ENCODE measurements around the gene NVL.

NVL gene

DNA sequence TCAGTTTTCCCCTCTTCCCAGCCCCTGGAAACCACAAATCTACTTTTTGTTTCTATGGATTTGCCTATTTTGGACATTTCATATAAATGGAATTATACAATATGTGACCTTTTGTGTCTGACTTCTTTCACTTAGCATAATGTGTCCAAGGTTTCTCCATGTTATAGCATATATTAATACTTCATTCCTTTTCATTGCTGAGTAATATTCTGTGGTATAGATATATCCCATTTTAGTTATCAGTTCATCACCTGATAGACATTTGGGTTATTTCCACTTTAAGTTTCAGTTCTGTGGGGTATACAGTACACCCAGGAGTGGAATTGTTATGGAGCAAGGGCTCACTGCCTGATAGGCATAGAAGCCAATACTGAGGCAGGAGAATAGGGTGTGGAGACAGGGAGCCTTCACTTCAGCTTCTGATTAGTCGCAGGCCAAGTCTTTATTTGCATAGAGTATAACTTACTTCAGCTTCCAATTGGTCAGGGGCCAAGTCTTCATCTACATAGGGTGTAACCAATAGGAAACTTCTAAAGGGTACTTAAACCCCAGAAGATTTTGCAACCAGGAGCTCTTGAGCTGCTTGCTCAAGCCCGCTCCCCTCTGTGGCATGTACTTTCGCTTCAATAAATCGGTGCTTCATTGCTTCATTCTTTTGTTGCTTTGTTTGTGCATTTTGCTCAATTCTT lies 8.3 kb upstream of the NVL start:
- TF ChIP-seq EGR1 (IDR thresholded peaks at IDR 0.05) (no peak), CEBPB (IDR thresholded peaks at IDR 0.05) (peak; percentile 32; the same call in 1 of the 2 replicates)

DNA sequence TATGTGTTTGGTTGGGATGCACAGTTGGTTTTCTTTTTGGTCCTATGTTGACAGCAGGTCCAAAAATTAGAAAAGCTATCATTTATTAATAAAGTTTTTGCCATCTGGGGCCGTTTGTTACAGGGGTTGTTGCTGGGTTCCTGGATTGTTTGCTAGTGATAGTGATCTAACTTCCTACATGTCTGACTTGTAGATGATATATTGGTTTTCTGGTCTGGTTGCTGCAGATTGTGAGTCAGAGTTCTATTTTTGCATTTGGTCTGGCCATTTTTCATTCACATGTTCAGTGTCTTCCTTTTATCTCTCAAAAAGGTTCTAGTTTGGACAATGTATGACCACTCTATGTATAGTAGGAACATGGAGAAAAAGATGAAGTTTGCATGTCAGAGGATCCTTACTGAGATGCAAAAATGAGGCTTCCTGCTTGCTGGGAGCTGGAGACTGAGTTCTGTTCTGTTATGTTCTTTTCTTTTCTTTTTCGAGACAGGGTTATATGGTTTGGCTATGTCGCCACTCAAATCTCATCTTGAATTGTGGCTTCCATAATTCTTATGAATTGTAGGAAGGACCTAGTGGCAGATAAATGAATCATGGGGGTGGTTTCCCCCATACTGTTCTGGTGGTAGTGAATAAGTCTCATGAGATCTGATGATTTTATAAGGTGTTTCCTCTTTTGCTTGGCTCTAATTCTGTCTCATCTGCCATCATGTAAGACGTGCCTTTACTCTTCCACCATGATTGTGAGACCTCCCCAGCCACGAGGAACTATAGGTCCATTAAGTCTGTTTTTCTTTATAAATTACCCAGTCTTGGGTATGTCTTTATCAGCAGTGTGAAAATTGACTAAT lies 4.2 kb upstream of the NVL start:
- no peak for TF ChIP-seq RAD21 (IDR thresholded peaks at IDR 0.05; ENCODE audit: low read depth)
- TF ChIP-seq, protein P1, sequence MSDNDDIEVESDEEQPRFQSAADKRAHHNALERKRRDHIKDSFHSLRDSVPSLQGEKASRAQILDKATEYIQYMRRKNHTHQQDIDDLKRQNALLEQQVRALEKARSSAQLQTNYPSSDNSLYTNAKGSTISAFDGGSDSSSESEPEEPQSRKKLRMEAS (IDR thresholded peaks at IDR 0.05) = no peak
- no peak for TF ChIP-seq ZBTB7A (IDR thresholded peaks at IDR 0.05; ENCODE audit: low read depth)
- TF ChIP-seq, protein P2, sequence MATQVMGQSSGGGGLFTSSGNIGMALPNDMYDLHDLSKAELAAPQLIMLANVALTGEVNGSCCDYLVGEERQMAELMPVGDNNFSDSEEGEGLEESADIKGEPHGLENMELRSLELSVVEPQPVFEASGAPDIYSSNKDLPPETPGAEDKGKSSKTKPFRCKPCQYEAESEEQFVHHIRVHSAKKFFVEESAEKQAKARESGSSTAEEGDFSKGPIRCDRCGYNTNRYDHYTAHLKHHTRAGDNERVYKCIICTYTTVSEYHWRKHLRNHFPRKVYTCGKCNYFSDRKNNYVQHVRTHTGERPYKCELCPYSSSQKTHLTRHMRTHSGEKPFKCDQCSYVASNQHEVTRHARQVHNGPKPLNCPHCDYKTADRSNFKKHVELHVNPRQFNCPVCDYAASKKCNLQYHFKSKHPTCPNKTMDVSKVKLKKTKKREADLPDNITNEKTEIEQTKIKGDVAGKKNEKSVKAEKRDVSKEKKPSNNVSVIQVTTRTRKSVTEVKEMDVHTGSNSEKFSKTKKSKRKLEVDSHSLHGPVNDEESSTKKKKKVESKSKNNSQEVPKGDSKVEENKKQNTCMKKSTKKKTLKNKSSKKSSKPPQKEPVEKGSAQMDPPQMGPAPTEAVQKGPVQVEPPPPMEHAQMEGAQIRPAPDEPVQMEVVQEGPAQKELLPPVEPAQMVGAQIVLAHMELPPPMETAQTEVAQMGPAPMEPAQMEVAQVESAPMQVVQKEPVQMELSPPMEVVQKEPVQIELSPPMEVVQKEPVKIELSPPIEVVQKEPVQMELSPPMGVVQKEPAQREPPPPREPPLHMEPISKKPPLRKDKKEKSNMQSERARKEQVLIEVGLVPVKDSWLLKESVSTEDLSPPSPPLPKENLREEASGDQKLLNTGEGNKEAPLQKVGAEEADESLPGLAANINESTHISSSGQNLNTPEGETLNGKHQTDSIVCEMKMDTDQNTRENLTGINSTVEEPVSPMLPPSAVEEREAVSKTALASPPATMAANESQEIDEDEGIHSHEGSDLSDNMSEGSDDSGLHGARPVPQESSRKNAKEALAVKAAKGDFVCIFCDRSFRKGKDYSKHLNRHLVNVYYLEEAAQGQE (IDR thresholded peaks at IDR 0.05; ENCODE audit: low read depth) = no peak
- TF ChIP-seq, protein P3, sequence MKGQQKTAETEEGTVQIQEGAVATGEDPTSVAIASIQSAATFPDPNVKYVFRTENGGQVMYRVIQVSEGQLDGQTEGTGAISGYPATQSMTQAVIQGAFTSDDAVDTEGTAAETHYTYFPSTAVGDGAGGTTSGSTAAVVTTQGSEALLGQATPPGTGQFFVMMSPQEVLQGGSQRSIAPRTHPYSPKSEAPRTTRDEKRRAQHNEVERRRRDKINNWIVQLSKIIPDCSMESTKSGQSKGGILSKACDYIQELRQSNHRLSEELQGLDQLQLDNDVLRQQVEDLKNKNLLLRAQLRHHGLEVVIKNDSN (IDR thresholded peaks at IDR 0.05) = no peak
- TF ChIP-seq CEBPB (IDR thresholded peaks at IDR 0.05) = no peak
- TF ChIP-seq TEAD4 (IDR thresholded peaks at IDR 0.05) = no peak
- TF ChIP-seq TAF1 (IDR thresholded peaks at IDR 0.05; ENCODE audit: low read depth) = no peak
- TF ChIP-seq EP300 (IDR thresholded peaks at IDR 0.05; ENCODE audit: borderline replicate concordance) = no peak

DNA sequence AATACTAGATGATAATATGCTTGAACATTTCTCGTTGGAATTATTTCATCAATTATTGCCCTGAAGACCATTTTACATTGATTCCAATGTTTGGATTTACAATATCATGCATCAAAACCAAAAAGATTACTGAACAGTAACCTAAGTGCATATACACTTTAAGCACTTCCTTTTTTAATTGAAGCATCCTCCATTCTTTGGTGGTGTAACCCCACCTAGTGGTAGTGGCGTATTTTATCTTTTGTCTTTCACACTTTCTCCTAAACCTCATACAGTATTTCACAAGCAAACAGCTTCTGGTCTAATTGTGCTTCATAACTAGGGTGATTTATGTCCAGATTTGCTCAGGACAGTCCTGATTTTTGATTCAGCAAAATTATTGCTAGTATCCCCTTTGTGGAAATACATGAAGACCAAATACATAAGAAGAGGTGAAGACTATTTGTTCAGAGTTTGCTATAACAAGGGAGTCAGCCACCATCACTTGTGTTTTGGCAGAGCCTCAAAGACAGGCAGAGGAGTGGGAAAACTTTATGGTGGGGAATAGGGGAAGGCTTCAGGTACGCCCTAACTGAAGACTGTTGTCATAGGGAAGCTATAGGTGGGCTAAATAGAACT lies 3.4 kb upstream of the NVL start:
- TF ChIP-seq TAF1 (IDR thresholded peaks at IDR 0.05; ENCODE audit: low read depth) = no peak
- TF ChIP-seq, protein P1 (IDR thresholded peaks at IDR 0.05) = no peak
- TF ChIP-seq NFIC (IDR thresholded peaks at IDR 0.05) = no peak
- TF ChIP-seq CREB1 (IDR thresholded peaks at IDR 0.05; ENCODE audit: low read depth) = no peak
- TF ChIP-seq FOXM1 (IDR thresholded peaks at IDR 0.05; ENCODE audit: borderline replicate concordance, low read depth) = no peak
- TF ChIP-seq RAD21 (IDR thresholded peaks at IDR 0.05; ENCODE audit: low read depth) = peak; percentile 79
- TF ChIP-seq, protein P3 (IDR thresholded peaks at IDR 0.05) = no peak

DNA sequence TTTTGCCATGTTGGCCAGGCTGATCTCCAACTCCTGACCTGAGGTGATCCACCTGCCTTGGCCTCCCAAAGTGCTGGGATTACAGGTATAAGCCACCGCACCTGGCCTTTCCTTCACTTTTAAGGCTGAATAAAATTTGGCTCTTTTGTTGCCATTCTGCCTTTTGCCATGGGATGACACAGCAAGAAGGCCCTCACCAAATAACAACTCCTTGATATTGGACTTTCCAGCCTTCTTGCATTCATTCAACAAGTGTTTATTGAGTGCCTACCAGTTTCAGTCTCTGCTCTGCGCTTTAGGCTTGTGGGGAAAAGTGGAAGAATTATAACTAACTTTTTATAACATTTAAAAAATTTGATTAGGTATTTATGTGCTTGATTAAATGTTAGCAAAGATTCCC lies 1.9 kb upstream of the NVL start:
- no peak for TF ChIP-seq ZBTB7A (IDR thresholded peaks at IDR 0.05; ENCODE audit: low read depth)
- TF ChIP-seq CREB1 (IDR thresholded peaks at IDR 0.05; ENCODE audit: low read depth) = no peak

DNA sequence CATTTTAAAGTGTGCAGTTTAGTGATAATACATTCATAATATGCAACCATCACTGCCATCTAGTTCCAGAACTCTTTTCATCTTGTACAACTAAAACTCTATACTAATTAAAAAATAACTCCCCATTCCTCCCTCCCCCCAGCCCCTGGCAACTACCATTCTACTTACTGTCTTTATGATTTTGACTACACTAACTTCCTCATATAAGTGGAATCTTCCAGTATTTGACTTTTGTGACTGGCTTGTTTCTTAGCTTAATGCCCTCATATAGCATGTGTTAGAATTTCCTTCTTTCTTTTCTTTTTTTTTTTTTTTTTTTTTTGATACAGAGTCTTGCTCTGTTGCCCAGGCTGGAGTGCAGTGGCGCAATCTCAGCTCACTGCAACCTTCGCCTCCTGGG lies 1.4 kb upstream of the NVL start:
- TF ChIP-seq TCF12 (IDR thresholded peaks at IDR 0.05; ENCODE audit: low read depth) = no peak
- no peak for TF ChIP-seq ZBTB7A (IDR thresholded peaks at IDR 0.05; ENCODE audit: low read depth)
- TF ChIP-seq TAF1 (IDR thresholded peaks at IDR 0.05; ENCODE audit: low read depth) = no peak
- TF ChIP-seq EP300 (IDR thresholded peaks at IDR 0.05; ENCODE audit: borderline replicate concordance) = no peak
- no peak for TF ChIP-seq RAD21 (IDR thresholded peaks at IDR 0.05; ENCODE audit: low read depth)
- no peak for TF ChIP-seq FOXM1 (IDR thresholded peaks at IDR 0.05; ENCODE audit: borderline replicate concordance, low read depth)
- TF ChIP-seq, protein P2 (IDR thresholded peaks at IDR 0.05; ENCODE audit: low read depth) = no peak
- TF ChIP-seq EGR1 (IDR thresholded peaks at IDR 0.05) = no peak
- no peak for TF ChIP-seq TEAD4 (IDR thresholded peaks at IDR 0.05)
- TF ChIP-seq CEBPB (IDR thresholded peaks at IDR 0.05) = no peak

DNA sequence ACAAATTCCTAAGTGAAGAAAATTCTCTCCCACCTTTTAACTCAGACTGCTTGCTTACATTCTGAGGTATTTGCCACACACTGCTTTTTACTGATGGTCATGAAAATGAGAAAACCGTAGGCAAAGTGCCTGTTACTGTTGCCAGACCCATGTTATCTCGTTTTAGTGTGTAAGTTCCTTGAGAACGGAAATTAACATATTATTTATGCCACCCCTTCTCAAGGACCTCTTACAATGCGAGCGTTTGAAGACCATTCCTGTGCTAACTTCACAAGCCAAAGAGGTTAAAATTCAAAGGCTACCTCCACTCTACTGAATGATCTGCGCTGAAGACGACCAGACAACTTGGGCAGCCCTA lies 509 bp downstream of the NVL start:
- no peak for TF ChIP-seq TEAD4 (IDR thresholded peaks at IDR 0.05)

Data from Ishikawa (cell line).